HL-60/S4 treated with retinoic acid at 250 ng/mL for 4 days and 3 days (cell line): ENCODE data around the gene ATP6V1B1.

Experiments
- in situ Hi-C: fragments of 300-500 bp; cut with MboI; formaldehyde crosslinking; loops from 2 replicates; pipeline ENCODE4 v1.7.0; 2022; ENCODE audit warnings: low sequenced_read_pairs

The ATP6V1B1 gene

GRCh38 chr2:70943205-70943871 lies 7.6 kb downstream of the ATP6V1B1 start:
- in situ Hi-C loops = no loop called here

GRCh38 chr2:70944111-70944690 lies 8.5 kb downstream of the ATP6V1B1 start:
- in situ Hi-C loops = no loop called here

- in situ Hi-C loops = no loop called here
These were observed 11.2 kb downstream of the ATP6V1B1 start for GRCh38 chr2:70946832-70947442.

GRCh38 chr2:70947556-70948184 lies 12.0 kb downstream of the ATP6V1B1 start:
- in situ Hi-C loops = no loop called here

GRCh38 chr2:70948337-70949003 lies 12.8 kb downstream of the ATP6V1B1 start:
- in situ Hi-C loops = no loop called here

GRCh38 chr2:70949086-70949485 lies 13.4 kb downstream of the ATP6V1B1 start:
- in situ Hi-C loops = no loop called here

- in situ Hi-C loops = no loop called here
These were observed 19.2 kb downstream of the ATP6V1B1 start for GRCh38 chr2:70954886-70955285.

- in situ Hi-C loops = no loop called here
These were observed 20.4 kb downstream of the ATP6V1B1 start for GRCh38 chr2:70956141-70956540.

- in situ Hi-C loops = no loop called here
These were observed 22.1 kb downstream of the ATP6V1B1 start for GRCh38 chr2:70957798-70958197.

- in situ Hi-C loops = no loop called here
These were observed 23.1 kb downstream of the ATP6V1B1 start for GRCh38 chr2:70958759-70959158.

- in situ Hi-C loops = no loop called here
These were observed 23.6 kb downstream of the ATP6V1B1 start for GRCh38 chr2:70959271-70959761.

- in situ Hi-C loops = no loop called here
These were observed 24.4 kb downstream of the ATP6V1B1 start for GRCh38 chr2:70959851-70960832.

- in situ Hi-C loops = no loop called here
These were observed 25.3 kb downstream of the ATP6V1B1 start for GRCh38 chr2:70960833-70961647.

- in situ Hi-C loops = no loop called here
These were observed 25.9 kb downstream of the ATP6V1B1 start for GRCh38 chr2:70961648-70961994.

- in situ Hi-C loops = no loop called here
These were observed 26.6 kb downstream of the ATP6V1B1 start for GRCh38 chr2:70962211-70962884.

- in situ Hi-C loops = no loop called here
These were observed 27.5 kb downstream of the ATP6V1B1 start for GRCh38 chr2:70962885-70963878.

- in situ Hi-C loops = no loop called here
These were observed 28.4 kb downstream of the ATP6V1B1 start for GRCh38 chr2:70964133-70964532.
